ENCODE results near the gene PJA2.
A peak's percentile ranks its signal among the peaks of the same experiment; 100 is the strongest.
"Not testable (repeated sequence)": the region's sequence is repeated elsewhere in the genome, so short reads cannot be mapped to it uniquely, and the experiment has no call there.

The PJA2 gene

DNA sequence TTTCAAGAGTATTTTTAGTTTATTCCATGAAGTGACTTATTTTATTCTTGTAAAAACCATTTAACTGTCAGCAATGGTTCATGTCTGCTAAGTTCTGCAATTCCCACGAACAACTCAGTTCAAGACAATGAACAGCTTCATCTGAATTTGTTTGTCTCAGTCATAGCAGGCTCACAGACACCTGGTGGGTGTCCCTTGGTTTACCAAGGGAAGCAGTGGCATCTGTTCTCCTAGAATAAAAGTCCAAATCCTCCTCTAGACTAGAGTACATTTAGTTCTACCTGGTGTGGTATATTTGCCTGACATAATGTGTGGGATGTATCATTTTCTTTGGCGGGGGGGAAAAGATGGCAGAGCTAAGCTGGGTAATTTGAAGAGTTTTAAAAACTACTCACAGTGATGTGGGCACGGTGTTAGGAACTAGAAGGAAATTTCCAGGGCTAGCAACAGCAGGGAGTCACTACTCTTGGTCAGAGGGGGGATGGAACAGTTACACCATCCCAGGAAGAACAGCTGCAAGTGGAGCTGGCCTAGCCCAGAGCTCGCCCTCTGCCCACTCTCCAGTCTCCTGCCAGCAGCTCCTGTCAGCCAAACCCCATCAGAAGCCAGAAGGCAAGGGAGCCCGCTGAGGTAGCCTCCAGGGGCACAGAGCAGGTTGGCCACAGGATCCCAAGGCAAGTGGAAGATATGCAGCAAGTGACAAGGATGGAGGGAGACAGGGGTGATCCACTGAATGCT lies 100.3 kb downstream of the PJA2 start:
- DNase-seq (ENCODE audit: low spot score): no peak

DNA sequence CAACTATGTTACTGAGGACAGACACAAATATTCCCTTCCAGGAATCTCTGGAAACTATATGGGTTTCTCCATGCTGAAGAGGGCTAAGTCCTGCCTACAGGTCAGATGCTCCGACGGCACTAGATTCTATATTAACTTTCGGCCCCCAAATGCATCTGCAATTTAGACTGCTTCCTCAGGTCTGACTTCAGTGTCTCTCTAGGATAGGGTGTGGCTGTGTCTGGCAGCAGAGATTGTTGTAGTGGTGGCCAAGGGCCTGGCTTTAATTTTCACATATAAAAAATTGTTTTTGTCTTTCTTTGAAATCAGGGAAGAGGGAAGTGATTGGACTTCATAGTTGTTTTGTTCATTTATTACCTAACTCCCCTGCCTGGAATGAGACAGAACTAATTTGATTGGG lies 101.8 kb downstream of the PJA2 start:
- no peak for DNase-seq (ENCODE audit: low spot score)

DNA sequence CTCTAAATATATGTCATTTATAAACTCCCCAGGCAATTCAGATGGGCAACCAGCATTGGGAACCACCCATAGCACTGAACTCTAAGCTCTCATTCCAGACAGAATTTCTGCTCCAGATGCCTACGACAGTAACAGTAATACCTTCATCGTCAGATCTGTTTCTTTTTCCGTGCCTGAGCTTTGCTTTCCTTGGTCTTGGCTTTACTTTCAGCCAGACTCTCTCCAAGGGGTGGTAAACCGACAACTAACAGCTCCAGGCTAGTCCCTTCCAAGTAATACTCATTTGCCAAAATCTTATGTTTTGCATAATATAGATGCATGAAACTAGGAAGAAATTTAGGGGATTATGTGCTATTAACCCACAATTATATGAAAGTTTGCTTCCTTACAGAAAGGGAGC lies 102.3 kb downstream of the PJA2 start:
- no peak for DNase-seq (ENCODE audit: low spot score)

DNA sequence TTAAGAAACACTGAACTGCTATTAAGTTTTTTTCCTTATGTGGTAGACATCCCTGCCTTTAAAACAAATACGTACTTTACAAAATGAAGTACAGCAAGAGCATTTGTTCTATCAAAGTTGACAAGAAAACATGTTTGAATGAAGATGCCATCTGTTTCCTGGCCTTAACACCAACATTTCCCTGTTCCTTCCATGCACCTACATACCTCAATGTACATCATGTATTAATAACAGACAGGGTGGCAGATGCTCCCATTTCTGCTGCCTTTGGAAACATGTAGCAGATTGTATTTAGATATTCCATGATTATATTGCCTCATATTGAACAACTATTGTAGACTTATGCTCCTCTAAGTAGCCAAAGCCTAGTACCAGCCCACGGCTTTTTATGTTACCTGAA lies 104.4 kb downstream of the PJA2 start:
- DNase-seq (ENCODE audit: low spot score): no peak

DNA sequence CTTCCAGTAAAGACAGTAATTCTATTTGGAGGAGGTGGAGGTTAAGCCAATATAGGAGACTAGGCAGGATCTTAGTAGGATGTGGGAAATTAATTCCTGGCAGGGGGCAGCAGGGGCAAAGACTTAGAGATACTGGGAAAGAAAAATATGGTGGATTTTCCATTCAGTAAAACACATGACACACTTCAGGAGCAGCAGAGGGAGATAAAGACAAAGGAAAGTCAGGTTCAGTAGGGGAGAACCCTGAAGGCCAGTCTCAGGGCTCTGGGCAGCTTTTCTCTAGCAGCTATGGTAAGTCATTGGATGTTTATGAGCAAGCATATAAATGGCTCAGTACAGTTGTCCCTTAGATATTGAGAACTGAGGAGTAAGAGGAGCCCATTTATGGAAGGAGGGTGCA lies 105.5 kb downstream of the PJA2 start:
- DNase-seq (ENCODE audit: low spot score): peak; percentile 11

DNA sequence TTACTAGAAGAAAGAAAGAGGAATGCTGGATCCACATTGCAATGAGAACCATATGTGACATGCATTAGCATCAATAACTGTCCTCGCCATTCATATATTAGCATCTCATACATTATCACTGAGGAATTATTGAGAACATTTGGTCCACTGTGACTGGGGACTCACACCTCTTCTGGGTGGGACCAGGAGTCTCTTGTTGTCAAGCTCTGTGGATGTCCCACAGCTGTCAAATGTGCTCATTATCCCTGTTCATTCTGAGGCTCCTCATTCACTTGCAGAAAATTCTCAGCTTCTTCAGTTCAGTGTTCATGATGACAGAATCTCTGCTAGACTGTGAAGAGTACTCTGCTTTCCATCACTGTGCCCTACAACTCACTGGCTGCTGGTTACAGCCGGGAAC lies 109.4 kb downstream of the PJA2 start:
- no peak for DNase-seq (ENCODE audit: low spot score)

DNA sequence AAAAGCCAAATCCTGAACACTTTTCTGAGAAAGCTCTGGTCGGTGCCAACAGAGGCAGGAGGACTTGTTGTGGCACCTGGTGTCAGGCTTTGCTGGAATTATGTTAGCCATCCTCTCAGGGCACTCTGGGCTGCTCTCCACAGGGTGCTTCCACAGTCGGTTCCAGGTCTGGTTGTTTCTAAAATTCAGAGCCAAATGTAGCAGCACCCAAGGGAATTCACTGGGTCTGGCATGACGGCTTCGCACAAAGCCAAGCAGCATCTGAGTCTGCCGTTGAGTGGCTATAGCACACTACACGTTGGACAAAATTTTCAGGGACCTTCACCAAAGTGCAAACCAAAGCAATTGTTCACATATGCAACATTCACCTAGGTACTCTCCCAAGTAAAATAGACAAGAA lies 110.2 kb downstream of the PJA2 start:
- DNase-seq (ENCODE audit: low spot score): no peak

DNA sequence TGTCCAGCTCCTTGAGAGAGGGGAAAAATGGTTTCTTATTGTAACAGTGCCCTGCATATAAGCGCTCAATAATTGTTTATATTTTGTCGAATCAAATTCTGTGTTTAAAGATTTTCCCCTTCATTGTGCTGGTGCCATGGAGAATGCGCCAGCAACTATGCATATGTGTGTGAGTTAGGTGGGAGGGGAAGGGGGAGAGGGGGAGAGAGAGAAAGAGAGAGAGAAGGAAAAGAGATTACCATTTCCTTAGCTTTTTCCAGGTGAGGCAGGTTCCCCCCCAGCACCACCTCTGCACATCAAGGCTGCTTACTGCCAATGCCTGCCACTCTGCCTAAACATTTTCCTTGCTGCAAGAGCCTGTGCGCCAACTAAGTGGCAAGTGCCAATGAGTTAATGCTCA lies 111.0 kb downstream of the PJA2 start:
- no peak for DNase-seq (ENCODE audit: low spot score)

DNA sequence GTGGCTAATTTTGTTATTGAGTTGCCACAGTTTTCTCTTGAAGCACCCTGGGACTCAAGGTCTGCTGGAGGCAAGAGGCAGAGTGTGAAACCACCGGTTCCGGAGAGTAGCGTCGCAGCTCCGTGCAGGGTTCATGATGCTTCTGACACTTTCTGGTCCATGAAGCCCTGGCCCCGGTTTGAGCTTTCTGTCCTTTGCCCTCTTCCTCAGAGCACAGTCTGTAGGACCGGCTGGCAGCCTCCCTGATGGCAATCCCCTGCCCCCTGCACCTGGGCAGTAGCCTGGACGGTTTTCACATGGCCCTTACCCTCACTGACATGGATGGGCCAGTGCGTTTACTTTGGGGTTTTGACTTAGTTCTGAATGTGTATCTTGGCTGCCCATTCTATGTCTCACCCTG lies 111.9 kb downstream of the PJA2 start:
- no peak for DNase-seq (ENCODE audit: low spot score)

DNA sequence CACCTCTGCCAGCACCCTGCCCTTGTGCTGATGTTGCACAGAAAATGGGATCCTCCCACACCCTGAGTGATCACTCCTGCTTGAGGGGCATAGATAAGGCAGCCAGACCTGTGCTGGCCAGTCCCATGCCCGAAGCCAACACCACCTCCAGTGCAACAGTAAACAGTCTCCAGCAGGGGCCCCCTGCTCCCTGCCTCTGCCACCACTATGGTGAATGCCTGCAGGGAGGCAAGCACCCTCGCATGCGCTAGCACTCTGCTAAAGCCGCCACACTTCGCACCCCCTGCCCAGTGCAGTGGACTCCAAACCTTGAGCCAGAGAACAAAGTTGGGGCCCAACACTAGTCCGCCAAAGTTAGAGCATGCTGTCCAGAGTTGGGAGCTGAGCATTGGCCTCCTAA lies 118.7 kb downstream of the PJA2 start:
- DNase-seq (ENCODE audit: low spot score): no peak

DNA sequence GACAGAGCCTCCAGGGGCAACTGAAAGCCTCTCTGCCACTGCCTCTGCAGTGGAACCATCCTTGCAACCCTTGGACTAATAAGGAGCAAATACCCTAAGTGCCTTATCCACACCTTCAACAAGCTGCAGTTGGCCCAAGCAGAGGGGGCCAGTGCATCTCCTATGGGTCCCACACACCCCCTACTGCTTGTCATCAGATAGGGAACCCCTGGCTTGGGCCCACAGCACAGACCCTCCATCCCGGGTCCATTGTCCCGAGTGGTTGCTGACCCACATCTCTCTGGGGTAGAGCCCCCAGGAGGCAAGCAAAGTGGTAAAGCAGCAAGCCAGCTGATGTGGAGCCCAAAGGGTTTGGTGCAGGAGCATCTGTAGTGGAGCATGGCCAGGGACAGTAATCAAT lies 119.5 kb downstream of the PJA2 start:
- no peak for DNase-seq (ENCODE audit: low spot score)

DNA sequence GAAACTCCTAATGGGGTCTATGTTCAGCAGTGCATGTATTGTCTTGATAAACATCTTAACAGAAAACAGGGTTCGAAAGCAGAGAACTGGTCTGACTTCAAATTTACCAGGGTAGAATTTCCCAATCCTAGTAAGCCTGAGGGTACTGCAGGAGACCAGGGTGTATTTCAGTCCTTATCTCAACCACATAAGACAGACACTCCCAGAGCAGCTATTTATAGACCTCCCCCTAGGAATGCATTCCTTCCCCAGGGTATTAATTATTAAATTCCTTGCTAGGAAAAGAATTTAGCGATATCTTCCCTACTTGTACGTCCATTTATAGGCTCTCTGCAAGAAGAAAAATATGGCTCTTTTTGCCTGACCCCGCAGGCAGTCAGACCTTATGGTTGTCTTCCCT lies 123.1 kb downstream of the PJA2 start:
- not testable (repeated sequence) for DNase-seq (ENCODE audit: low spot score)
